ENCODE data around the gene ARL11.
"Not testable (repeated sequence)": the region's sequence is repeated elsewhere in the genome, so short reads cannot be mapped to it uniquely, and the experiment has no call there.

DNA sequence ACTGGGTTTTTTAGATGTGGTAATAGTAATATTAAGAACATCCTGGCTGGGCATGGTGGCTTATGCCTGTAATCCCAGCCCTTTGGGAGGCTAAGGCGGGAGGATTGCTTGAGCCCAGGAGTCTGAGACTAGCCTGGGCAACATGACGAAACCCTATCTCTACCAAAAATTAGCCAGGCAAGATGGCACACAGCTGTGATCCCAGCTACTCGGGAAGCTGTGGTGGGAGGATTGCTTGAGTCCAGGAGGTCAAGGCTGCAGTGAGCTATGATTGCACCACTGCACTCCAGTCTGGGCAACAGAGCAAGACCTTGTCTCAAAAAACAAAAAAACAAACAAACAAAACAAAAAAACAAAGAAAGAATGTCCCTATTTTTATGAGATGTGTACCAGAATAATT, 37.6 kb upstream of the ARL11 start:
- TF ChIP-seq, protein P1, sequence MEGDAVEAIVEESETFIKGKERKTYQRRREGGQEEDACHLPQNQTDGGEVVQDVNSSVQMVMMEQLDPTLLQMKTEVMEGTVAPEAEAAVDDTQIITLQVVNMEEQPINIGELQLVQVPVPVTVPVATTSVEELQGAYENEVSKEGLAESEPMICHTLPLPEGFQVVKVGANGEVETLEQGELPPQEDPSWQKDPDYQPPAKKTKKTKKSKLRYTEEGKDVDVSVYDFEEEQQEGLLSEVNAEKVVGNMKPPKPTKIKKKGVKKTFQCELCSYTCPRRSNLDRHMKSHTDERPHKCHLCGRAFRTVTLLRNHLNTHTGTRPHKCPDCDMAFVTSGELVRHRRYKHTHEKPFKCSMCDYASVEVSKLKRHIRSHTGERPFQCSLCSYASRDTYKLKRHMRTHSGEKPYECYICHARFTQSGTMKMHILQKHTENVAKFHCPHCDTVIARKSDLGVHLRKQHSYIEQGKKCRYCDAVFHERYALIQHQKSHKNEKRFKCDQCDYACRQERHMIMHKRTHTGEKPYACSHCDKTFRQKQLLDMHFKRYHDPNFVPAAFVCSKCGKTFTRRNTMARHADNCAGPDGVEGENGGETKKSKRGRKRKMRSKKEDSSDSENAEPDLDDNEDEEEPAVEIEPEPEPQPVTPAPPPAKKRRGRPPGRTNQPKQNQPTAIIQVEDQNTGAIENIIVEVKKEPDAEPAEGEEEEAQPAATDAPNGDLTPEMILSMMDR (IDR thresholded peaks at IDR 0.05): not testable (repeated sequence)
- TF ChIP-seq POLR2A, POLR2AphosphoS5, EP300 (IDR thresholded peaks at IDR 0.05): not testable (repeated sequence)
